ENCODE data around the gene POLR3A. TPM values are rescaled to one million over a fixed set of nuclear protein-coding genes. Genes with fewer than 3 reads are reported as not detected.
A peak's percentile ranks its signal among the peaks of the same experiment; 100 is the strongest.

Gene POLR3A
- total and polyA plus RNA-seq, 2 experiments from 2014 or later = 16.8 to 19.5 TPM

GRCh38 chr10:77941790-77942189 is 87.5 kb downstream of the POLR3A start:
- no peak overlapping the region for H3K4me3 ChIP-seq
- H3K36me3 ChIP-seq = no peaks in the 10 kb centered on the region
- H3K27ac ChIP-seq = no peak overlapping the region
- H3K9me3 ChIP-seq (ENCODE audit: low read depth) = no peaks in the 10 kb centered on the region
- no peak for DNase-seq (ENCODE audit: low read depth in 1 of 2, low spot score in 1 of 2)
- TF ChIP-seq, protein P1, sequence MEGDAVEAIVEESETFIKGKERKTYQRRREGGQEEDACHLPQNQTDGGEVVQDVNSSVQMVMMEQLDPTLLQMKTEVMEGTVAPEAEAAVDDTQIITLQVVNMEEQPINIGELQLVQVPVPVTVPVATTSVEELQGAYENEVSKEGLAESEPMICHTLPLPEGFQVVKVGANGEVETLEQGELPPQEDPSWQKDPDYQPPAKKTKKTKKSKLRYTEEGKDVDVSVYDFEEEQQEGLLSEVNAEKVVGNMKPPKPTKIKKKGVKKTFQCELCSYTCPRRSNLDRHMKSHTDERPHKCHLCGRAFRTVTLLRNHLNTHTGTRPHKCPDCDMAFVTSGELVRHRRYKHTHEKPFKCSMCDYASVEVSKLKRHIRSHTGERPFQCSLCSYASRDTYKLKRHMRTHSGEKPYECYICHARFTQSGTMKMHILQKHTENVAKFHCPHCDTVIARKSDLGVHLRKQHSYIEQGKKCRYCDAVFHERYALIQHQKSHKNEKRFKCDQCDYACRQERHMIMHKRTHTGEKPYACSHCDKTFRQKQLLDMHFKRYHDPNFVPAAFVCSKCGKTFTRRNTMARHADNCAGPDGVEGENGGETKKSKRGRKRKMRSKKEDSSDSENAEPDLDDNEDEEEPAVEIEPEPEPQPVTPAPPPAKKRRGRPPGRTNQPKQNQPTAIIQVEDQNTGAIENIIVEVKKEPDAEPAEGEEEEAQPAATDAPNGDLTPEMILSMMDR (IDR thresholded peaks at IDR 0.05; ENCODE audit: low read depth, low read length) = no peak
- peaks cover 3% of the 10 kb centered on the region for H3K4me1 ChIP-seq (ENCODE audit: low read depth)
- H3K27me3 ChIP-seq = no peaks in the 10 kb centered on the region

DNA sequence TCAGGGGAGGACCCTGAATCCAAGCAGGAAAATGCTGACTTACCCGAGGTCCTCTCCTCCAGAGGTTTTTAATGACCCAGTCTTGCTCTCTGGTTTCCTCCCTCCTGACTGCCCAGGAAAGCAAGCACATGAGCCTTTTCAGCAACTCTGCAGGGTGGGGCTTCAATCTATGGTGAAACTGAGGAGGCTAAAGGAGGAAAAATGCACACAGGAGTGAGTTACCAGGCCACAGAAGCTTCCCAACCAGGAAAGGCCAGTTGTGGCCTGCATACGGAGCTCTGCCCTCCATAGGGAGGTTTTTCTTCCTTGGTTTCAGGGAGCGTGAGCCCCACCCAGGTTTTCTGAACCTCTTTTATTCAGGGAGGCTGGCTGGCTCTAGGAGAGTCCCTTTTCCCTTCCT is 88.7 kb downstream of the POLR3A start:
- TF ChIP-seq, protein P1 (IDR thresholded peaks at IDR 0.05; ENCODE audit: low read depth, low read length) = no peak
- no peak for DNase-seq (ENCODE audit: low read depth in 1 of 2, low spot score in 1 of 2)
- H3K27me3 ChIP-seq = no peaks in the 10 kb centered on the region
- H3K27ac ChIP-seq = no peak overlapping the region
- H3K4me1 ChIP-seq (ENCODE audit: low read depth) = peaks cover 3% of the 10 kb centered on the region
- no peaks in the 10 kb centered on the region for H3K36me3 ChIP-seq
- no peak overlapping the region for H3K4me3 ChIP-seq
- no peaks in the 10 kb centered on the region for H3K9me3 ChIP-seq (ENCODE audit: low read depth)

DNA sequence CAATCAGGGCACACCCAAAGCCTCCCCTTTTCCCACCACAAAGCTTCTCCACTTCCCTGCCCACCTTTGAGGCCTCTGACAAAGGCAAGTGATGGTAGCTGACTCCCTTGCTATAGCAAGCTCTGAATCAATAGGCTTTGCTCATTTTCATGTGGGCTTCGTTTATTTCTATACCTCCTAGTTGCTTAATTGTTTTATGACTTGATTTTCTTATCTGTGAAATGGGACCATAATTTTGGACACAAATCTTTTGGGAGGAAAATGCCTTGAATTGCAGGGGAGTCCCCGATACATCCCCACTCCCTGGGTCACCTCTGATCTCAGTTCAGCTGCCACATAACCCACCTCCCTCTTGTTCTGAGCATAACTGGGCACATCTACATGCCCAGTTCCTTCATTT is 89.1 kb downstream of the POLR3A start:
- TF ChIP-seq, protein P1 (IDR thresholded peaks at IDR 0.05; ENCODE audit: low read depth, low read length) = no peak
- H3K36me3 ChIP-seq = no peaks in the 10 kb centered on the region

DNA sequence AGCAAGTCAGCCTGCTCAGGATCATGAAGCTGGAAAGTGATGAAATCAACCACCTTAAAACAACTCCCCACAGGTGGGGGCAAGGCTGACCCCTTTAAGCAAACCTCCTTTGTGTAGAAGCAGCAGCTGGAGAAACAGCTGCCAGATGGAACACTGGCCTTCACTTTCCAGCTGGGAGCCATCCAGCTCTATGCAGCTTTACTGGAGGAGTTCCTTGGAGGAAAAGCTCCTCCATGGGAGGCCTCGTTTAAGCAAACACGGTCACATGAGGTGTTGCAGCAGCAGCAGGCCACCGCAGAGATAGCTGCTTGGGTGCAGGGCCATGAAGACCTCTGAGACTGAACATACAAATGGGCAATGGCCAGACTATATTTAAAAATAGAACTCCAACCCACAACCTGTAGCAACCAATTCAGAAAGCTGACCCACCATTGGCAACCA is 89.7 kb downstream of the POLR3A start:
- Histone ChIP-seq H3K4me3 (no peak overlapping the region), H3K9me3 (ENCODE audit: low read depth) (no peaks in the 10 kb centered on the region), H3K4me1 (ENCODE audit: low read depth) (peaks cover 3% of the 10 kb centered on the region), H3K36me3 (no peaks in the 10 kb centered on the region), H3K27me3 (no peaks in the 10 kb centered on the region), H3K27ac (no peak overlapping the region)
- TF ChIP-seq, protein P1 (IDR thresholded peaks at IDR 0.05; ENCODE audit: low read depth, low read length) = no peak
- peak in 1 of 2 donors; percentile 95 for DNase-seq (ENCODE audit: low read depth in 1 of 2, low spot score in 1 of 2)

More for the DNA sequence above, 89.1 kb downstream of the POLR3A start:
- DNase-seq (ENCODE audit: low read depth in 1 of 2, low spot score in 1 of 2) = no peak
- no peak overlapping the region for H3K4me3 ChIP-seq
- H3K27ac ChIP-seq = no peak overlapping the region
- H3K4me1 ChIP-seq (ENCODE audit: low read depth) = peaks cover 3% of the 10 kb centered on the region
- H3K27me3 ChIP-seq = no peaks in the 10 kb centered on the region
- no peaks in the 10 kb centered on the region for H3K9me3 ChIP-seq (ENCODE audit: low read depth)

GRCh38 chr10:77936697-77937567 is 92.4 kb downstream of the POLR3A start:
- no peak for DNase-seq (ENCODE audit: low read depth in 1 of 2, low spot score in 1 of 2)
- Histone ChIP-seq H3K36me3 (no peaks in the 10 kb centered on the region), H3K27ac (no peak overlapping the region)

More at GRCh38 chr10:77936697-77937567, 92.4 kb downstream of the POLR3A start:
- Histone ChIP-seq H3K4me3 (no peak overlapping the region), H3K4me1 (ENCODE audit: low read depth) (no peaks in the 10 kb centered on the region), H3K27me3 (no peaks in the 10 kb centered on the region), H3K9me3 (ENCODE audit: low read depth) (no peaks in the 10 kb centered on the region)
- TF ChIP-seq, protein P1 (IDR thresholded peaks at IDR 0.05; ENCODE audit: low read depth, low read length) = no peak

Measured in cardiac muscle cell (in vitro differentiated cells and primary cell).